Stimulated activated naive CD8-positive, alpha-beta T cell treated with anti-CD3 and anti-CD28 coated beads, Interleukin-15, amount 100 ng/mL, for 72 hours (primary cell): ENCODE data around the gene APOC1.

Experiments used
- ATAC-seq: fragments of 150-1000 bp; cut with Tn5 transposase; 2 replicates; pipeline ENCODE4 v1.10.0; 2021; ENCODE audit warnings: mild to moderate bottlenecking, moderate library complexity
- DNase-seq, 2 donors: peaks; one replicate each; pipeline ENCODE4 v3.0.0; 2021 to 2022
- H3K27ac Mint-ChIP-seq, 2 donors: one replicate each; pipeline ENCODE4 v1.8.0; 2022; ENCODE audit warnings: mild to moderate bottlenecking in 2 of 2, mixed read lengths in 2 of 2, moderate library complexity in 2 of 2
- H3K27me3 Mint-ChIP-seq: one replicate; pipeline ENCODE4 v1.8.0; 2022; ENCODE audit warnings: mixed read lengths
- H3K4me1 Mint-ChIP-seq: one replicate; pipeline ENCODE4 v1.8.0; 2022; ENCODE audit warnings: mild to moderate bottlenecking, mixed read lengths
- H3K4me3 Mint-ChIP-seq, 2 donors: one replicate each; pipeline ENCODE4 v1.8.0; 2022; ENCODE audit warnings: mild to moderate bottlenecking in 2 of 2, mixed read lengths in 2 of 2, moderate library complexity in 1 of 2
- H3K9me3 Mint-ChIP-seq, 2 donors: one replicate each; pipeline ENCODE4 v1.8.0; 2022; ENCODE audit warnings: mixed read lengths in 2 of 2

APOC1 gene

GRCh38 chr19:44954649-44955504 lies 40.5 kb downstream of the APOC1 start, which contains the start of gene CLPTM1:
CLPTM1 (plus strand) TSS chr19:44955380; CDS start chr19:44955396, 16 bp downstream.
- H3K4me1 Mint-ChIP-seq, result peaks cover 49% of the 10 kb centered on the region
- DNase-seq (peak; percentile 95 to 96), ATAC-seq (peak; percentile 96)
- no peaks in the 10 kb centered on the region for H3K9me3 Mint-ChIP-seq
- H3K4me3 Mint-ChIP-seq, result peak within 1 kb of the TSS; percentile 97 to 99
- no peaks in the 10 kb centered on the region for H3K27me3 Mint-ChIP-seq
- peak within 1 kb of the TSS; percentile 99 for H3K27ac Mint-ChIP-seq

- peaks cover 58% of the 10 kb centered on the region for H3K4me1 Mint-ChIP-seq
- no peak for DNase-seq
- H3K9me3 Mint-ChIP-seq, result no peaks in the 10 kb centered on the region
- peak overlapping the region; percentile 97 to 99 for H3K4me3 Mint-ChIP-seq
- H3K27ac Mint-ChIP-seq, result peak overlapping the region; percentile 93 to 99
- no peaks in the 10 kb centered on the region for H3K27me3 Mint-ChIP-seq
- ATAC-seq, result no peak
These were observed 41.4 kb downstream of the APOC1 start for GRCh38 chr19:44955505-44956439.

GRCh38 chr19:44957526-44957925 lies 43.1 kb downstream of the APOC1 start:
- Mint-ChIP-seq H3K27me3 (no peaks in the 10 kb centered on the region), H3K4me3 (no peak overlapping the region), H3K27ac (peak overlapping the region in 1 of 2 donors; percentile 89), H3K4me1 (peaks cover 58% of the 10 kb centered on the region), H3K9me3 (no peaks in the 10 kb centered on the region)
- ATAC-seq (no peak), DNase-seq (no peak)

- H3K27me3 Mint-ChIP-seq, result no peaks in the 10 kb centered on the region
- no peak overlapping the region for H3K4me3 Mint-ChIP-seq
- no peaks in the 10 kb centered on the region for H3K9me3 Mint-ChIP-seq
- H3K27ac Mint-ChIP-seq, result peak overlapping the region in 1 of 2 donors; percentile 89
- H3K4me1 Mint-ChIP-seq, result peaks cover 56% of the 10 kb centered on the region
- DNase-seq (no peak), ATAC-seq (no peak)
These were observed 43.7 kb downstream of the APOC1 start for GRCh38 chr19:44958090-44958489.

GRCh38 chr19:44959691-44960090 lies 45.3 kb downstream of the APOC1 start:
- Mint-ChIP-seq H3K9me3 (no peaks in the 10 kb centered on the region), H3K4me3 (no peak overlapping the region), H3K27me3 (no peaks in the 10 kb centered on the region)

GRCh38 chr19:44960906-44961728 lies 46.7 kb downstream of the APOC1 start:
- no peaks in the 10 kb centered on the region for H3K27me3 Mint-ChIP-seq
- no peak for ATAC-seq
- no peak overlapping the region for H3K4me3 Mint-ChIP-seq
- no peaks in the 10 kb centered on the region for H3K9me3 Mint-ChIP-seq
- DNase-seq, result no peak
- peaks cover 39% of the 10 kb centered on the region for H3K4me1 Mint-ChIP-seq
- peak overlapping the region; percentile 36 to 75 for H3K27ac Mint-ChIP-seq

More at GRCh38 chr19:44959691-44960090, 45.3 kb downstream of the APOC1 start:
- peak overlapping the region; percentile 3 to 46 for H3K27ac Mint-ChIP-seq
- peaks cover 44% of the 10 kb centered on the region for H3K4me1 Mint-ChIP-seq
- ATAC-seq, result no peak
- no peak for DNase-seq

GRCh38 chr19:44961821-44962220 lies 47.4 kb downstream of the APOC1 start:
- H3K27ac Mint-ChIP-seq, result peak overlapping the region in 1 of 2 donors; percentile 75
- no peaks in the 10 kb centered on the region for H3K9me3 Mint-ChIP-seq
- H3K4me3 Mint-ChIP-seq, result no peak overlapping the region
- H3K27me3 Mint-ChIP-seq, result no peaks in the 10 kb centered on the region
- DNase-seq, result no peak
- peaks cover 32% of the 10 kb centered on the region for H3K4me1 Mint-ChIP-seq
- no peak for ATAC-seq

GRCh38 chr19:44968118-44968517 lies 53.7 kb downstream of the APOC1 start:
- H3K9me3 Mint-ChIP-seq, result no peaks in the 10 kb centered on the region
- no peak overlapping the region for H3K27ac Mint-ChIP-seq
- no peaks in the 10 kb centered on the region for H3K27me3 Mint-ChIP-seq
- no peaks in the 10 kb centered on the region for H3K4me1 Mint-ChIP-seq
- DNase-seq (no peak), ATAC-seq (no peak)
- H3K4me3 Mint-ChIP-seq, result no peak overlapping the region

DNA sequence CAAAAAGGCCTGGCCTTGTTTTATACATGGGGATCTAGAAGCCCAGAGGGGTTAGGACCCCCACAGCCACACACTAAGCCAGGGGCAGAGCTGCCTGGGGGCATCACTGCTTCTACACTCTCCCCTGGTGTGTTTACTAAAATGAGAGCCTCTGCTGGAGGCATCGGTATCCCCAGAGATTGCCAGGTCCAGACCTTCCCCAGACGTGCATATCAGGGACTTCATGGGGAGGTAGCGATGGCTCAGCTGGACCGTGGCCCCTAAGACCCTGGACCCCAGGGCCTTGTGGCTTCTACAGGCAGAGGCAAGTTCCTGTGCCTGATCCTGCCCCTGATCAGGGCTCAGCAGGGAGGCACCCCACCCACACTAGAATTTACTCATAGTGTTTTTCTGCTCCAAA lies 54.3 kb downstream of the APOC1 start:
- Mint-ChIP-seq H3K4me3 (no peak overlapping the region), H3K27me3 (no peaks in the 10 kb centered on the region), H3K9me3 (no peaks in the 10 kb centered on the region), H3K4me1 (no peaks in the 10 kb centered on the region), H3K27ac (peak overlapping the region in 1 of 2 donors; percentile 59)
- DNase-seq (no peak), ATAC-seq (no peak)
